AG04450 (cell line): ENCODE results near the gene FGD5. TPM values are rescaled to one million over a fixed set of nuclear protein-coding genes. Genes with fewer than 3 reads are reported as not detected.

Experiments used
- CTCF ChIA-PET: fragments of 300-600, 350-600 bp; formaldehyde crosslinking; extraction: SDS; loops from one replicate; lab custom pipeline; 2022; ENCODE audit warnings: antibody characterized with exemption, inconsistent platforms; lab: Charles Lee
- POLR2A ChIA-PET: fragments of 350-600 bp; formaldehyde crosslinking; extraction: SDS; loops from one replicate; lab custom pipeline; 2021; ENCODE audit warnings: antibody characterized with exemption, inconsistent platforms; lab: Yijun Ruan, JAX
- DNase-seq: peaks from one replicate; pipeline ENCODE4 v3.0.0-alpha.2; 2011; ENCODE audit warnings: low read depth, low spot score
- H3K27ac ChIP-seq: one replicate; pipeline ENCODE4 v1.5.1; 2012; ENCODE audit warnings: low read depth, low read length, control low read depth
- H3K27me3 ChIP-seq: one replicate; pipeline ENCODE4 v1.6.0; 2012; ENCODE audit warnings: low read length; ENCODE audit not compliant: control insufficient read depth, insufficient read depth
- H3K4me3 ChIP-seq: 2 replicates; pipeline ENCODE4 v1.5.1; 2011; ENCODE audit warnings: mild to moderate bottlenecking, low read depth, low read length, control low read depth
- H3K9me3 ChIP-seq: 2 replicates; pipeline ENCODE4 v1.5.1; 2012; ENCODE audit warnings: low read length; ENCODE audit not compliant: control insufficient read depth, insufficient read depth
- CTCF ChIP-seq: IDR thresholded peaks from 2 replicates; pipeline ENCODE4 v1.5.1; 2011; ENCODE audit warnings: low read depth, low read length, control low read depth, inconsistent platforms
- polyA plus RNA-seq: library from polyadenylated mRNA; depleted of rRNA; stranded (reverse); fragments of >200 nt; gene quantifications from 2 replicates; pipeline ENCODE4 v1.2.3, GENCODE V29; 2011

Gene FGD5
- polyA plus RNA-seq, 1 experiment, result not detected

GRCh38 chr3:14922863-14923262 is 104.1 kb downstream of the FGD5 start:
- ChIA-PET POLR2A (no interaction called here), CTCF (interaction anchor here (1.1 to 4.9 kb wide), 6 partner anchors 11 to 271 kb away, joined by 3 to 110 read pairs (median 4); partner anchors contain the start of genes C3orf20 and CCDC174)
- Histone ChIP-seq H3K9me3 (no peaks in the 10 kb centered on the region), H3K4me3 (no peak overlapping the region), H3K27ac (no peak overlapping the region), H3K27me3 (peaks cover 7% of the 10 kb centered on the region)
- no peak for DNase-seq
- no peak for TF ChIP-seq CTCF

- no peak overlapping the region for H3K27ac ChIP-seq
- no peaks in the 10 kb centered on the region for H3K9me3 ChIP-seq
- ChIA-PET CTCF (interaction anchor here (0.8 to 4.9 kb wide), 9 partner anchors 10 to 272 kb away, joined by 3 to 110 read pairs (median 4); partner anchors contain the start of genes C3orf20 and CCDC174), POLR2A (no interaction called here)
- TF ChIP-seq CTCF, result no peak
- peaks cover 4% of the 10 kb centered on the region for H3K27me3 ChIP-seq
- no peak overlapping the region for H3K4me3 ChIP-seq
- no peak for DNase-seq
Observed at GRCh38 chr3:14923476-14923875, 104.7 kb downstream of the FGD5 start.

GRCh38 chr3:14925729-14926591 is 107.2 kb downstream of the FGD5 start:
- POLR2A ChIA-PET, result no interaction called here
- peak; percentile 39 for DNase-seq
- no peaks in the 10 kb centered on the region for H3K9me3 ChIP-seq
- H3K4me3 ChIP-seq, result no peak overlapping the region
- no peaks in the 10 kb centered on the region for H3K27me3 ChIP-seq
- CTCF ChIA-PET, result interaction anchor here (0.5 to 2.8 kb wide), 28 partner anchors 10 to 479 kb away, joined by 3 to 11 read pairs (median 4); partner anchors contain the start of genes CAPN7, MRPS25 and NR2C2
- no peak overlapping the region for H3K27ac ChIP-seq
- TF ChIP-seq CTCF, result peak; percentile 83

GRCh38 chr3:14926592-14926991 is 107.8 kb downstream of the FGD5 start:
- TF ChIP-seq CTCF, result no peak
- CTCF ChIA-PET, result interaction anchor here (0.5 to 2.8 kb wide), 32 partner anchors 10 to 478 kb away, joined by 3 to 11 read pairs (median 4); partner anchors contain the start of genes CAPN7, MRPS25 and NR2C2
- Histone ChIP-seq H3K9me3 (no peaks in the 10 kb centered on the region), H3K4me3 (no peak overlapping the region), H3K27me3 (no peaks in the 10 kb centered on the region), H3K27ac (no peak overlapping the region)
- POLR2A ChIA-PET, result interaction anchor here (0.6 kb wide), 1 partner anchor 51 kb away, joined by 4 read pairs; no protein-coding TSS in a partner anchor
- DNase-seq, result no peak
